Measurements from ENCODE around the gene ELF1.

DNA sequence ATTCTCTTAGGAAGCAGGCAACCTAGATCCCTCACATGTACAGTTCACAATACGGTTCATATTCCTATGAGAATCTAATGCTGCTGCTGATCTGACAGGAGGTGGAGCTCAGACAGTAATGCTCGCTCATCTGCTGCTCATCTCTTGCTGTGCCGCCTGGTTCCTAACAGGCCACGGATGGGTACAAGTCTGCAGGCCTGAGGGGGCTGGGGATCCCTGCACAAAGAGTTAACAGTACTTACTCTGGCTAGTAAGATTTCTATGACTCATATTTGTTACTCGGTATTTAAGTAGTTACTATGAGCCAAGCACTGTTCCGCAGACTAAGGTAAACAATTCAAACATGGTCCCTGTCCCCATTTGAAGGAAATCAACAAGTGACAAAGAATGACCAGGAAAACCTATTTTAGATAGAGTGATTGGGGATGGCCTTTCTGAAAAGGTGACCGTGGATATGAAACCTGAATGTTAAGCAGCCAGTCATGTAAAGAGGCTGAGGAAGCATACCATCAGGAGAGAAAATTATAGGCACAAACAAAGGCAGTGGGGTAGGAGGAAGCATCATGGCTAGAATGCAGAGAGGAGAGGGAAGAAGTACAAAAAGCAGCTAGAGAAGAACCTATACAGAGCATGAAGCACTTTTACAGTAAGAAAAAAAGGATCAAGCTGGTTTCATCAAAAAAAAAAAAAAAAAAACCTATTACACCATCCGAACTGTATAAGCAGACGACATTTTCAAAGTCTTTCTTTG is 21.6 kb upstream of the ELF1 start:
- TF ChIP-seq CBX3 (IDR thresholded peaks at IDR 0.05; ENCODE audit: borderline replicate concordance, low read depth) (no peak), CTCF (IDR thresholded peaks at IDR 0.05 in 2 of 3, conservative IDR thresholded peaks at IDR 0.05 in 1 of 3; ENCODE audit: control insufficient read depth in 2 of 3, extremely low read depth in 1 of 3, insufficient read depth in 1 of 3, low read depth in 3 of 3, low read length in 3 of 3) (no peak), NR2F1 (conservative IDR thresholded peaks at IDR 0.05) (no peak), MYC (IDR thresholded peaks at IDR 0.05; ENCODE audit: insufficient read depth, insufficient read length, insufficient replicate concordance, low read length, severe bottlenecking) (no peak), ZNF274 (IDR thresholded peaks at IDR 0.05; ENCODE audit: insufficient read depth, insufficient read length) (no peak), PBX3 (IDR thresholded peaks at IDR 0.05; ENCODE audit: insufficient replicate concordance, low read depth, low read length) (no peak), POLR2AphosphoS5 (IDR thresholded peaks at IDR 0.05; ENCODE audit: low read length) (no peak), TBL1XR1 (IDR thresholded peaks at IDR 0.05; ENCODE audit: low read depth, low read length) (no peak)
